Central memory CD8-positive, alpha-beta T cell (primary cell): ENCODE measurements around the gene CSKMT.
"Not testable (repeated sequence)": the region's sequence is repeated elsewhere in the genome, so short reads cannot be mapped to it uniquely, and the experiment has no call there.

Experiments used
- ATAC-seq: fragments of 150-1000 bp; cut with Tn5 transposase; replicated peaks from 2 replicates; pipeline ENCODE4 v1.10.0; 2022; ENCODE audit warnings: mild to moderate bottlenecking, moderate FRiP score, moderate number of reproducible peaks; ENCODE audit not compliant: poor library complexity, severe bottlenecking; ENCODE audit errors: extremely low read depth
- DNase-seq, 2 donors: peaks; one replicate each; pipeline ENCODE4 v3.0.0; 2021; ENCODE audit warnings: low spot score in 2 of 2
- H3K27ac Mint-ChIP-seq: one replicate; pipeline ENCODE4 v1.8.0; 2022; ENCODE audit warnings: low read depth, mild to moderate bottlenecking, moderate library complexity, mixed read lengths
- H3K27me3 Mint-ChIP-seq: one replicate; pipeline ENCODE4 v1.8.0; 2022; ENCODE audit warnings: mixed read lengths
- H3K36me3 Mint-ChIP-seq: one replicate; pipeline ENCODE4 v1.8.0; 2022; ENCODE audit warnings: mild to moderate bottlenecking, moderate library complexity, mixed read lengths; ENCODE audit not compliant: insufficient read depth
- H3K4me1 Mint-ChIP-seq: one replicate; pipeline ENCODE4 v1.8.0; 2022; ENCODE audit warnings: mixed read lengths
- H3K4me3 Mint-ChIP-seq: one replicate; pipeline ENCODE4 v1.8.0; 2022; ENCODE audit warnings: mild to moderate bottlenecking, moderate library complexity, mixed read lengths
- H3K9me3 Mint-ChIP-seq: one replicate; pipeline ENCODE4 v1.8.0; 2022; ENCODE audit warnings: mixed read lengths

The CSKMT gene

DNA sequence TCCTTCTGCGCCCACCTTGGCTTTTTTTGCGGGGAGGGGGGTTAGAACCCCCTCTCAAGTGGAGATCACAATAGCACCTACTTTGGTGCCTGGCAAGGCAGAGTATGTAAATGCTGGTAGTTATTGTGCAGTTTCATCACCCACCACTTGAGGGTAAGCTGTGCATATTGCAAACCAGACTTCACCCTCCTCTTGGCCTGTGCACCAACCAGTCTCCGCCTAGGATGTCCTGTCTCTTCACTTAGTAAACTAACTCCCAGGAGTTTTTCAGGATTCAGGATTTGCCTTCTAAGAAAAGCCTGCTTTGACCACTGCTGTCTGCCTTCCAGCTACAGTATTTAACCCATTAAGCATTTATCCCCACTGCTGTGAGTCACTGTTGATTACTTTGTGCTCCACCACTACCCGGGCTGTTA lies 15.7 kb downstream of the CSKMT start:
- H3K36me3 Mint-ChIP-seq, result peaks cover 16% of the 10 kb centered on the region
- H3K4me3 Mint-ChIP-seq, result peak overlapping the region; percentile 58
- DNase-seq (no peak), ATAC-seq (peak; percentile 50)
- no peaks in the 10 kb centered on the region for H3K27me3 Mint-ChIP-seq
- H3K27ac Mint-ChIP-seq, result peak overlapping the region; percentile 72
- peaks cover 29% of the 10 kb centered on the region for H3K4me1 Mint-ChIP-seq
- H3K9me3 Mint-ChIP-seq, result no peaks in the 10 kb centered on the region

DNA sequence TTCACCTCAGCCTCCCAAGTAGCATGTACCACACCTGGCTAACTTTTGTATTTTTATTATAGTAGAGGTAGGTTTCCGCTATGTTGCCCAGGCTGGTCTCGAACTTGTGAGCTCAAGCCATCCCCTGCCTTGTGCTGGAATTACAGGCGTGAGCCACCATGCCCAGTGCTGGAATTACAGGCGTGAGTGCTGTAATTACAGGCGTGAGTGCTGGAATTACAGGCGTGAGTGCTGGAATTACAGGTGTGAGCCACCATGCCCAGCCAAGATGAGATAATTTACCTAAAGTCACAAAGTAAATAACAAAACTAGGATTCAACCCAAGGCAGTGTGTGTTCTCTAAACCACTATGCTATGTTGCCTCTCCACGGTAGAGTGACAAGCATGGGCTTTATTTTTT lies 17.4 kb downstream of the CSKMT start:
- H3K27me3 Mint-ChIP-seq, result no peaks in the 10 kb centered on the region
- H3K9me3 Mint-ChIP-seq, result no peaks in the 10 kb centered on the region
- peaks cover 16% of the 10 kb centered on the region for H3K4me1 Mint-ChIP-seq
- DNase-seq (no peak), ATAC-seq (no peak)
- H3K4me3 Mint-ChIP-seq, result no peak overlapping the region
- H3K27ac Mint-ChIP-seq, result no peak overlapping the region
- H3K36me3 Mint-ChIP-seq, result peaks cover 9% of the 10 kb centered on the region

DNA sequence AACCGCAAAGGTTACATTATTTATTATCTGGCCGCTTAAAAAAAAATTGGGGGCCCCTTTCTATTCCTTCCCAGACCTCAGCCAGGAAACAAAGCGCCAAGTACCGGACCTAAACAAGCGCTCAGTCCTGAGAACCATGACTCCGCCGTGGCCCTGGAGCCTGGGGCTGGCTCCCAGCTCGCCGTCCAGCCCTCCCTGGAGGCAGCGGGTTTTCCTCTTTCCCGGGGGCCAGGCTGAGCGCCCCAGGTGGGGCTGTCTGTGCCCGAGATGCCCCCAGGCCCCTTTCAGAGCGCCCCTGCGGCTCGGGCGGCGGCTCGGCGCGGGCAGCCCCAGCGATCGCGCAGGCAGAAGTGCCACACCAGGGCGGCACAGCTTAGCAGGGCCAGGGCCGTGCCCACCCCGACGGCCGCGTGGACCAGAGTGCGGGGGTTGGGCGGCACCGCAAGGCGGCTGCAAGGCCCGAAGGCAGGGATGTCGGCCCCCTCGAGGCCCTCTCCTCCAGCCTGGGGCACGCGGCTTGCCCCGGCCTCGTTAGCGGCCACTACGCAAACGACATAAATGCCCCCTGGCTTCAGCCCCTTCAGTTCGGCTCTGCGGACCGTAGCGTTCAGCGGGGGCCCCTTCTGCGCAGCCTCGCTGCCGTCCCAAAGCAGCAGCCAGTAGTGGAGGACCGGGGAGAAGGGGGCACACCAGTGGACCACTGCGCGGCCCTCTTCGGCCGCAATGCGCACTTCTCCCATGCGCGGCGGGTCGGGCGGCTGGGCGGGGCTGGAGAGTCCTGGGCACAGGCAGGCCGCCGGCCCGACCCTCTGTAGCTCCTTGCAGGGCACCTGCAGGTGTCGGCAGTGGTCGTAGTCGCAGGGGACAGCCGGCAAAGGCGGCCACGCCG lies 22.6 kb downstream of the CSKMT start:
- Mint-ChIP-seq H3K9me3 (no peaks in the 10 kb centered on the region), H3K27me3 (no peaks in the 10 kb centered on the region), H3K27ac (no peak overlapping the region), H3K36me3 (peaks cover 4% of the 10 kb centered on the region), H3K4me3 (no peak overlapping the region), H3K4me1 (no peaks in the 10 kb centered on the region)
- ATAC-seq (no peak), DNase-seq (no peak)

DNA sequence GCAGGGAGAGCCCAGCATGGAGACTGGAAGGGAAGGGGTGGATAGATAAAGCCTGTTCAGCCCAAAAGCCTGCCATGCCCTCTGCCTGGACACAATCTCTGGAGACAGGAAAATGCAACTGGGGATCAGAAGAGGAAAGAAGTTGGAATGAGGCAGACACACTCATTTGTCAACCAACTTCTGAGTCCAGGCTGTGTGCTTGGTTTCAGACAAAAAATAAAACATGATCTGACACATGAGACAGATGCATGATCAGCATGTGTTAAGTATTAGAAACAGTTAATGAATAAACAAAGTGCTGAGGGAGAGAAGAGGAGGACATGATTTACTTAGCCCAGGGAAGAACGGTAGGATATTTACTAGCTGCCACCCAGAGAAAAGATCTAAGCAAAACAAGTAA lies 23.4 kb downstream of the CSKMT start:
- Mint-ChIP-seq H3K4me3 (no peak overlapping the region), H3K27me3 (no peaks in the 10 kb centered on the region), H3K4me1 (no peaks in the 10 kb centered on the region), H3K9me3 (no peaks in the 10 kb centered on the region), H3K36me3 (peaks cover 4% of the 10 kb centered on the region), H3K27ac (no peak overlapping the region)
- no peak for DNase-seq
- ATAC-seq, result no peak

DNA sequence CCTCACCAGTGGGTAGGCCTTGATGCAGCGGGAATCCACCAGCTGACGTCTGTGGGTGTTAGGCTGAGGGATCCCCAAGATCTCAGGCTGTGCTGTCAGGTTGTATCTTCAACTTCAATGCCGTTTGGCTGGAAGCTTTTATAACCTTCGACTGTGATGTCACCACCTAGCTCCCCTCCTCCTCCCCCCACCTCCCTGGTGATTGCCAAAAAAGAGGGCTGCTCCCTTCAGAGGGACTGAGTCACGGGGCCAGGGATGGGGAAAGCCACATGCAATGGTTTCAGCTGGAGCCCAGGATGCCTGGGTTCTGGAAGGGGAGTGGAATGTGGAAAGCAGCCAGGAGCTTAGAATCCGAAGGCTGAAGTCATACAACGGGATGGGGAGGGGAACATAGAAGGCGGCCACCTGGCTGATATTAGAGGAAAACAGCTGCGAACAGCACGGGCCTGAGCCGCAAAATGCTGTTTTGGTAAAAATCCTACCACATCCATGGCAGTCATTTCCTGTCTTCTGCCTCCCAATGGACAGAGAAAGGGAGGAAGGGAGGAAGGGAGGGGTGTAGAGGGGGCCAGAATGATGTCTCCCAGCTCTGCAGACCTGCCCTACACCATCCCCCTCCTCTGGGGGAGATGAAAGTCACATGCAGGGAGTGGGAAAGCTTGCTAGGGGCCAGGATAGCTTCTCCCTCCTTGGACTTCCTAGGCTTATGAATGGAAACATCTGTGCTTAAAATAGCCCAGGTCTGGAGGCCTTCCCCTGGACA lies 24.5 kb downstream of the CSKMT start, which contains the start of gene LRRN4CL:
LRRN4CL (minus strand) TSS at position 110 of the 763 bp plus-strand sequence. CDS start 1,022 bp downstream, outside the sequence.
- peaks cover 3% of the 10 kb centered on the region for H3K4me1 Mint-ChIP-seq
- DNase-seq (no peak), ATAC-seq (no peak)
- H3K9me3 Mint-ChIP-seq, result no peaks in the 10 kb centered on the region
- no peaks in the 10 kb centered on the region for H3K27me3 Mint-ChIP-seq
- H3K27ac Mint-ChIP-seq, result no peak within 1 kb of the TSS
- H3K4me3 Mint-ChIP-seq, result no peak within 1 kb of the TSS
- peaks cover 4% of the 10 kb centered on the region for H3K36me3 Mint-ChIP-seq

DNA sequence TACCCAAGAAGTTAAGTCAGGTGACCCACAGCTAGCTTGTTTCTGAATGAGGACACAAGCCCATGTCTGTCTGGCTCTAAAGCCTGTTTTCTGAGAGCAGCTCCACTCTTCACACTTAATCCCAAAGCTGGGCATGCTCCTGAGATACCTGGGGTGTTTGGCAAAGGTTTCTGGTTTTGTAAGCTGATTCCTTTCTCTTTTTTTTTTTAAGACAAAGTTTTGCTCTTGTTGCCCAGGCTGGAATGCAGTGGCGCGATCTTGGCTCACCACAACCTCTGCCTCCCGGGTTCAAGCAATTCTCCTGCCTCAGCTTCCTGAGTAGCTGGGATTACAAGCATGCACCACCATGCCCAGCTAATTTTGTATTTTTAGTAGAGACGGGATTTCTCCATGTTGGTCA lies 28.5 kb downstream of the CSKMT start:
- not testable (repeated sequence) for ATAC-seq, H3K4me3 Mint-ChIP-seq, H3K36me3 Mint-ChIP-seq, H3K27me3 Mint-ChIP-seq, H3K4me1 Mint-ChIP-seq, H3K9me3 Mint-ChIP-seq, DNase-seq, H3K27ac Mint-ChIP-seq

DNA sequence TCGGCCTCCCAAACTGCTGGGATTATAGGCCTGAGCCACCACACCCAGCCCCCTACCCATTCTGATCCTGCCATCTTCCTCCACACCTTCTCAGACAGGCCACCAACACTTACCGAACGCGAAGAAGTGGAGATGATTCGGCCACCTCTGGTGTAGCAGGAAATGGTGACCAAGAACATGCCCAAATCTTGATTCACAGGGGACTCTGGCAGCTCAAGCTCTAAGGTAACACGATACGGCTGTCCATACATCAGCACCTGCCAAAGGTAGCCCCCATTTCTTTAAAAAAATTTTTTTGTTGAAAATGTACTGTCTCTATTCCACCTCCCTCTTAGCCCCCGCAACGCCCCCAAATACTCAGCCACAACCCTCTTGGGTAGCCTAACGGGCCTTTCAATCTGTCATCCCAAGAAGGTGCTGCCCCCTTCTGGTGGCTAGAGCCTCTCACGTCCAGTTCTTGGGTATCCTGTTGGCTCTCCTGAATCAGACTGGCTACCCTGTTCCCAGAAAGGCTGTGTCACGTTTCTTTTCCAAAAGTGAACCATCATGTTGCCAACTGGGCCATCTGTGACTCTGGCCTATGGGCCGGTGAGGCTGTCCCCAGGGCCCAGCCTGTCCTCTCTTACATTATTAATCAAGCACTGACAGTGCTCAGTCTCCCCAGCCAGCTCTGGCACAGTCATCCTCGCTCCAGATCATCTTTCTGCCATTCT lies 29.5 kb downstream of the CSKMT start:
- H3K4me3 Mint-ChIP-seq, result no peak overlapping the region
- ATAC-seq (peak; percentile 72), DNase-seq (peak; percentile 57 to 74)
- H3K27ac Mint-ChIP-seq, result peak overlapping the region; percentile 29
- peaks cover 9% of the 10 kb centered on the region for H3K4me1 Mint-ChIP-seq
- H3K9me3 Mint-ChIP-seq, result no peaks in the 10 kb centered on the region
- H3K36me3 Mint-ChIP-seq, result peaks cover 2% of the 10 kb centered on the region
- no peaks in the 10 kb centered on the region for H3K27me3 Mint-ChIP-seq

DNA sequence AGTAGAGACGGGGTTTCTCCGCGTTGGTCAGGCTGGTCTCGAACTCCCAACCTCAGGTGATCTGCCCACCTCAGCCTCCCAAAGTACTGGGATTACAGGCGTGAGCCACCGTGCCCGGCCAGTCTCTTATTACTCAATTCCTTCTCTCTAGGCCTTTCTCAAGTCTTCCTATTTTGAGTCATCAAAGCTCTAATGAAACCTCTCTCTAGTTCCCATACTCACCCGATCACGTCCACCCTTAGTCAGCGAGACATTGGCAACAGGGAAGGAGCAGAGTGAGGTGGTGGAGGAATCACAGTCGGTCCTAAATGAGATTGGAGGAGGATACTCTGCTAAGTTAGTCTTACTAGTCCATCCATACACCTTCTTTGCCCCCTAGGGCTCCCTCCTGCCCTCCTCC lies 37.1 kb downstream of the CSKMT start:
- Mint-ChIP-seq H3K27ac (peak overlapping the region; percentile 58), H3K27me3 (no peaks in the 10 kb centered on the region)
- DNase-seq, result no peak

DNA sequence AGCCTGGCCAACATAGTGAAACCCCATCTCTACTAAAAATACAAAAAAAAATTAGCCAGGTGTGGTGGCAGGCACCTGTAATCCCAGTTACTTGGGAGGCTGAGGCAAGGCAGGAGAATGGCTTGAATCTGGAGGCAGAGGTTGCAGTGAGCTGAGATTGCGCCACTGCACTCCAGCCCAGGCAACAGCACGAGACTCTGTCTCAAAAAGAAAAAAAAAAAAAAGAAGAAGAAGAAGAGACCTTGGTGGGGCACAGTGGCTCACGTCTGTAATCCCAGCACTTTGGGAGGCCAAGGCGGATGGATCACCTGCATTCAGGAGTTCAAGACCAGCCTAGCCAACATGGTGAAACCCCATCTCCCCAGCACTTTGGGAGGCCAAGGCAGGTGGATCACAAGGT lies 38.8 kb downstream of the CSKMT start:
- H3K27me3 Mint-ChIP-seq, H3K9me3 Mint-ChIP-seq, H3K27ac Mint-ChIP-seq, H3K4me3 Mint-ChIP-seq, H3K36me3 Mint-ChIP-seq, DNase-seq, ATAC-seq: not testable (repeated sequence)
- peaks cover 33% of the 10 kb centered on the region for H3K4me1 Mint-ChIP-seq

More for the DNA sequence above, 37.1 kb downstream of the CSKMT start:
- Mint-ChIP-seq H3K36me3 (peaks cover 7% of the 10 kb centered on the region), H3K4me1 (peaks cover 21% of the 10 kb centered on the region), H3K4me3 (no peak overlapping the region), H3K9me3 (no peaks in the 10 kb centered on the region)
- no peak for ATAC-seq

DNA sequence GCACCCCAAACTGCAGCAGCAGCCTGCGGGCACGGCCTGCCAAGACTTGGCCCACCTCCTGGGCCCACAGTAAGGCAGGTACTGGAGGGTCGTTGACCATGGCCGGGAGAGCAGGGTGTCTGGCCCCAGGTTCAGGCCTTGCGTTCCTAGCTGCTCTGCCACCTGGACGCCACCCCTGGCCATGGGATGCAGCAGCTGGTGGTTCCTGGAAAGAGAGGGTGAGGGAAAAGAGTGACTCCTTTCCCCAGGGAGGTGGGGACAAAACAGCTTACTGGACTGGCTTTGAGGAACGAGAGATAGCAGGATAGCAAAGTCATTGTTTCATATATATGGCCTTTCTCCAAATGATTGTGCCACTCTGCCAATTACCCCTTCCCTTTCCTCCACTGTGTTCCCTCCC lies 40.3 kb downstream of the CSKMT start:
- DNase-seq (no peak), ATAC-seq (no peak)
- no peaks in the 10 kb centered on the region for H3K27me3 Mint-ChIP-seq
- H3K9me3 Mint-ChIP-seq, result no peaks in the 10 kb centered on the region
- peak overlapping the region; percentile 88 for H3K4me3 Mint-ChIP-seq
- H3K36me3 Mint-ChIP-seq, result peaks cover 17% of the 10 kb centered on the region
- H3K27ac Mint-ChIP-seq, result peak overlapping the region; percentile 91
- H3K4me1 Mint-ChIP-seq, result peaks cover 45% of the 10 kb centered on the region

DNA sequence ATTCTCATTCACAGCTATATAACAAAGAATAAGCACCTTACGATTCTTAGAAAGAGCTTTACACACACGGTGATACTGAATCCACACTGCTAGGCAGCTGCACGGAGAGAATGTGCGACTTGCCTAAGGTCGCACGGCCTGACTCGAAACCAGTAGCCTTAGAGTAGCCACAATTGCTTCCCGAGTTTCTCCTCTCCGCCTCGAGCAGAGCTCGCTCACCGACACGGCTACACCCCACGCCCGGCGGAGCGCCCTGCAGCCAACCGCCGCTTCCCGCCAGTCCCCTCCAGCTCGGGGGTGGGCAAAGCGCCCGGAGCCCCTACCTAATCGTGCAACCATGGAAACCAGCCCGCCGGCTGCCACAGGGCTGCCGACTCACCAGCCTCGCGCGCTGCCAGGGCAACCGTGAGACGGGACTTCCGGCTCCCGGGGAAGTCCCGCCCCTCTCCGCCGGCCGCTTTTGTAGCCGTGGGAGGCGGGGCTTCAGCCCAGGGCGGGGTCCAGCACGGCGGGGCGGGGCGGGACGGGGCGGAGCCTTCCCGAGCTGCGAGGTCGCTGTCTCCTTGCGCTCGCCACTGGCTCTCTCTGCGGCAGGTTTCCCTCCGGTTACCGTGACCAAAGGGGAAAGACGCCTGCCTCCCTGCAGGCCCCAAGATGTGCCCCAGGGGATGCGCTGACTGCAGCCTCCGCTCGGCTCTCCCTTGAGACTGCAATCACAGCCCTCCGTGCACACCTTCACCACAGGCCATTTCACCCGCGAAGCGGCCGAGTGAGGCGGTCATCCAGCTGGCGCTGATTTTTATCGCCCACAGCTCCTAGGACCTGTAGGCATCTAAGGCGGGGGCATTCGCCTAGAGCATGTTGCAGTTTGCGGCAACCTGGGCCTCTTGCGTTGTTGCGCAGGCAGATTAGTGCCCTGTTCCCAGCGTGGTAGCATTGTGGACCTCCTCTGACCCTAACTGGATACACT lies 41.1 kb downstream of the CSKMT start:
- peak; percentile 54 for ATAC-seq
- no peaks in the 10 kb centered on the region for H3K9me3 Mint-ChIP-seq
- H3K27ac Mint-ChIP-seq, result peak overlapping the region; percentile 91
- H3K4me3 Mint-ChIP-seq, result peak overlapping the region; percentile 88
- peaks cover 17% of the 10 kb centered on the region for H3K36me3 Mint-ChIP-seq
- peaks cover 45% of the 10 kb centered on the region for H3K4me1 Mint-ChIP-seq
- H3K27me3 Mint-ChIP-seq, result no peaks in the 10 kb centered on the region
- peak; percentile 81 to 88 for DNase-seq
